NCI-H187 treated with DMSO at 0.1 percent for 48 hours (cell line): Measurements from ENCODE around the gene F2RL1.
"Not testable (repeated sequence)": the region's sequence is repeated elsewhere in the genome, so short reads cannot be mapped to it uniquely, and the experiment has no call there.

Source experiments
- DNase-seq: peaks from one replicate; lab custom pipeline; 2025; lab: John Stamatoyannopoulos, UW

Gene F2RL1

GRCh38 chr5:76849419-76850291 is 30.8 kb downstream of the F2RL1 start, which contains the start of gene S100Z:
Gene S100Z (plus strand): TSS chr5:76850014. CDS start chr5:76875360, 25,346 bp downstream.
- DNase-seq = no peak

GRCh38 chr5:76850543-76851145 is 31.8 kb downstream of the F2RL1 start:
- no peak for DNase-seq

- DNase-seq = no peak
Observed at GRCh38 chr5:76851728-76852369, 33.0 kb downstream of the F2RL1 start.

- no peak for DNase-seq
Observed at GRCh38 chr5:76852772-76853171, 33.9 kb downstream of the F2RL1 start.

GRCh38 chr5:76853741-76854140 is 34.9 kb downstream of the F2RL1 start:
- not testable (repeated sequence) for DNase-seq

GRCh38 chr5:76854644-76855043 is 35.8 kb downstream of the F2RL1 start:
- no peak for DNase-seq

GRCh38 chr5:76855501-76855900 is 36.7 kb downstream of the F2RL1 start:
- DNase-seq = not testable (repeated sequence)

- DNase-seq = no peak
Observed at GRCh38 chr5:76855961-76856360, 37.1 kb downstream of the F2RL1 start.

- DNase-seq = not testable (repeated sequence)
Observed at GRCh38 chr5:76856800-76857199, 38.0 kb downstream of the F2RL1 start.

GRCh38 chr5:76859591-76860247 is 40.9 kb downstream of the F2RL1 start:
- no peak for DNase-seq

- no peak for DNase-seq
Observed at GRCh38 chr5:76861612-76862011, 42.8 kb downstream of the F2RL1 start.

GRCh38 chr5:76863001-76863400 is 44.2 kb downstream of the F2RL1 start:
- no peak for DNase-seq

GRCh38 chr5:76866503-76866902 is 47.7 kb downstream of the F2RL1 start:
- no peak for DNase-seq

GRCh38 chr5:76867038-76867437 is 48.2 kb downstream of the F2RL1 start:
- no peak for DNase-seq

GRCh38 chr5:76867827-76868693 is 49.2 kb downstream of the F2RL1 start:
- peak; percentile 56 for DNase-seq

GRCh38 chr5:76870046-76870445 is 51.2 kb downstream of the F2RL1 start:
- DNase-seq = no peak

GRCh38 chr5:76874088-76874581 is 55.3 kb downstream of the F2RL1 start:
- DNase-seq = peak; percentile 82
